Cardiac muscle cell (in vitro differentiated cells and primary cell): ENCODE results near the gene NUP133. TPM values are rescaled to one million over a fixed set of nuclear protein-coding genes. Genes with fewer than 3 reads are reported as not detected.

Experiments
- DNase-seq, 2 donors: peaks; one replicate each; pipeline versions ENCODE4 v3.0.0 to v3.0.0-alpha.2; 2010 to 2017; ENCODE audit warnings: low read depth in 1 of 2, low spot score in 1 of 2
- H3K27ac ChIP-seq: fragments of 200-600 bp; sonication (generic); 2 replicates; pipeline ENCODE4 v1.5.1; 2016
- H3K27me3 ChIP-seq: fragments of 200-600 bp; sonication (generic); 2 replicates; pipeline ENCODE4 v1.6.0; 2016; ENCODE audit warnings: control low read depth
- H3K36me3 ChIP-seq: fragments of 200-600 bp; sonication (generic); 2 replicates; pipeline ENCODE4 v1.5.1; 2016; ENCODE audit warnings: control low read depth
- H3K4me1 ChIP-seq: fragments of 200-600 bp; sonication (generic); 2 replicates; pipeline ENCODE4 v1.8.1; 2017; ENCODE audit warnings: low read depth, mild to moderate bottlenecking, mixed run types
- H3K4me3 ChIP-seq: fragments of 200-600 bp; sonication (generic); 2 replicates; pipeline ENCODE4 v1.5.1; 2016; ENCODE audit warnings: mild to moderate bottlenecking
- H3K9me3 ChIP-seq: fragments of 200-600 bp; sonication (generic); 2 replicates; pipeline ENCODE4 v1.5.1; 2017; ENCODE audit warnings: low read depth, mild to moderate bottlenecking, control low read depth
- polyA plus RNA-seq: library from polyadenylated mRNA; unstranded; fragments of >200 nt; fragmentation: Nextera tagmentation; extraction: Ambion mirVana; gene quantifications from 2 replicates; pipeline ENCODE4 v1.2.1, GENCODE V29; 2016
- total RNA-seq: library from RNA; depleted of rRNA; stranded (reverse); fragments of >200 nt; gene quantifications from 2 replicates; pipeline ENCODE4 v1.2.3, GENCODE V29; 2016
- TF ChIP-seq, protein P1 (sequence below): IDR thresholded peaks from 2 replicates; pipeline ENCODE4 v1.5.1; 2012; ENCODE audit warnings: low read depth, mild to moderate bottlenecking, low read length

The NUP133 gene
- total and polyA plus RNA-seq, 2 experiments from 2014 or later = 33.6 to 60.2 TPM

GRCh38 chr1:229437443-229437842, 70.7 kb downstream of the NUP133 start:
- no peak for DNase-seq
- H3K27ac ChIP-seq = no peak overlapping the region

DNA sequence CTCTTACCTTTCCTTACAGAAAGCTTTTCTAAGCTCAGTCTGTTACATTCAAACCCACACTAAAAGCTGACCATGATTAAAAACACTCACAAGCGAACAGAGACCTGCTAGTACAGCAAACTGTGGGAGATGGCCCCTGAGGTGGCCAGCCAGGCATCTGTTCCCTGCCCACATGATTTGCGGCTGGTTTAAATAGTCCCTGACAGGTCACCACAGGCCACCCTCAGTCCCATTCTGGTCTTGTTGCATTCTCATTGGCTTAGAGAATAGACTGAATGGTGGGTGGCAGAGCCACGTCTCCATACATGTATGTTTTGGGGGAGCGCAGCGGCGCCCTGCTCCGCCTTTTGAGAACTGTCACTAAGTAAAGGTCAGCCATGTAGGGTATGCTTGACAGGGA, 71.9 kb downstream of the NUP133 start:
- TF ChIP-seq, protein P1, sequence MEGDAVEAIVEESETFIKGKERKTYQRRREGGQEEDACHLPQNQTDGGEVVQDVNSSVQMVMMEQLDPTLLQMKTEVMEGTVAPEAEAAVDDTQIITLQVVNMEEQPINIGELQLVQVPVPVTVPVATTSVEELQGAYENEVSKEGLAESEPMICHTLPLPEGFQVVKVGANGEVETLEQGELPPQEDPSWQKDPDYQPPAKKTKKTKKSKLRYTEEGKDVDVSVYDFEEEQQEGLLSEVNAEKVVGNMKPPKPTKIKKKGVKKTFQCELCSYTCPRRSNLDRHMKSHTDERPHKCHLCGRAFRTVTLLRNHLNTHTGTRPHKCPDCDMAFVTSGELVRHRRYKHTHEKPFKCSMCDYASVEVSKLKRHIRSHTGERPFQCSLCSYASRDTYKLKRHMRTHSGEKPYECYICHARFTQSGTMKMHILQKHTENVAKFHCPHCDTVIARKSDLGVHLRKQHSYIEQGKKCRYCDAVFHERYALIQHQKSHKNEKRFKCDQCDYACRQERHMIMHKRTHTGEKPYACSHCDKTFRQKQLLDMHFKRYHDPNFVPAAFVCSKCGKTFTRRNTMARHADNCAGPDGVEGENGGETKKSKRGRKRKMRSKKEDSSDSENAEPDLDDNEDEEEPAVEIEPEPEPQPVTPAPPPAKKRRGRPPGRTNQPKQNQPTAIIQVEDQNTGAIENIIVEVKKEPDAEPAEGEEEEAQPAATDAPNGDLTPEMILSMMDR = no peak
- Histone ChIP-seq H3K4me1 (peaks cover 11% of the 10 kb centered on the region), H3K27me3 (peaks cover 44% of the 10 kb centered on the region), H3K27ac (no peak overlapping the region), H3K4me3 (no peak overlapping the region), H3K9me3 (no peaks in the 10 kb centered on the region), H3K36me3 (no peaks in the 10 kb centered on the region)
- no peak for DNase-seq

More at GRCh38 chr1:229437443-229437842, 70.7 kb downstream of the NUP133 start:
- no peaks in the 10 kb centered on the region for H3K36me3 ChIP-seq
- no peaks in the 10 kb centered on the region for H3K9me3 ChIP-seq
- peaks cover 15% of the 10 kb centered on the region for H3K4me1 ChIP-seq
- peaks cover 32% of the 10 kb centered on the region for H3K27me3 ChIP-seq
- TF ChIP-seq, protein P1 = no peak
- H3K4me3 ChIP-seq = no peak overlapping the region

DNA sequence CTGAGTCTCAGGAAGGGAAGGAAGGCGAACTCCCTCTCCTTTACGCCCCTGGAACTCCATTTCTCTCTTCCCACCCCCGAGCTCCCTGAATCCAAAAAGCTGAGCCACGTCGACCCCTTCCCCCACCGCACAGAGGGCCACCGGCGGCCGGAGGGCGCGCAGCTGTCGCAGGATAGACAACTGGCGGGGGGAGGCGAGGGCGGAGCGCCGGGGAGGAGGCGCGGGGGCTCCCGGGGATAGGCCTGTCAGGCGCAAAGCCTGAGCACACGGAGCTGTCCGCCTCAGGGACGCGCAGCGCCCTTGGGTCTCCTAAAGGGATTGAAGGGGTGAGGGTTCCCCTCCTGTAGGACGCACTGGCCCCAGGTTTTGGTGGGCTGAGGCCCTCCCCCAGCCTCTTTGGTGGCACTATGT, 73.5 kb downstream of the NUP133 start:
- H3K9me3 ChIP-seq = no peaks in the 10 kb centered on the region
- peaks cover 60% of the 10 kb centered on the region for H3K27me3 ChIP-seq
- peak overlapping the region; percentile 14 for H3K4me3 ChIP-seq
- peaks cover 4% of the 10 kb centered on the region for H3K4me1 ChIP-seq
- TF ChIP-seq, protein P1 = no peak
- DNase-seq = peak in 1 of 2 donors; percentile 64
- H3K27ac ChIP-seq = no peak overlapping the region
- H3K36me3 ChIP-seq = no peaks in the 10 kb centered on the region

DNA sequence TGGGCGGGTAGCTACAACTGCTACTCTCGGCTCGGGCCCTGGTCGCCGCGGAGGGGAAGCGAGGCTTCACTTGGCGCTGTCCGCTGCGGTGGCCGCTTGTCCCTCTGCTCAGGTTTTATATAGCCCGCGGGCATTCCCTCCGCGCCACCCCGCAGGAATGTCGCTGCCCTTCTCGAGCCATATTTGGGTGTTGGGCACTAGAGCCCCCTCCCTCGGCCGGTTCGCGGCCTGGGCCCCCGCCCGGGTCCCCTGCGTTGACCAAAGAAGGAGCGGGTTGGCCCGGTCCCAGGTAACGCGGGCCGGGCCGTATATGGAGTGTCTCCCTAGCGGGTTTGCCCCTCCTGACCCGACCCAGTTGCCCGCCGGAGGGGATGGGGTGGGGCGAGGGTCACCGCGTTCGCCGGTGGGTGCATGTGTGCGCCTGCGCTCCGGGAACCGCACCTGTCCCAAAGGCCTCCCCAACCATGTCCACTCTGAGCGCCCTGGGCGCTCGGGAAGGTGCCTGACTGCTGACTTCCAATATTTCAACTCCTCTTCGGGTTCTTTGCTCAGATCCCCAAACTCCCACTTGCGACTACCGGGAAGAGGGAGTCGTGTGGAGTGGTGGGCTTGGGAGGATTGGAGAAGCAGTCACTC, 74.0 kb downstream of the NUP133 start, which contains the start of gene ACTA1:
ACTA1 (minus strand) TSS at position 90 of the 636 bp plus-strand sequence. CDS start 979 bp downstream, outside the sequence.
- peaks cover 4% of the 10 kb centered on the region for H3K4me1 ChIP-seq
- peaks cover 65% of the 10 kb centered on the region for H3K27me3 ChIP-seq
- H3K4me3 ChIP-seq = peak within 1 kb of the TSS; percentile 14
- TF ChIP-seq, protein P1 = no peak
- H3K9me3 ChIP-seq = no peaks in the 10 kb centered on the region
- H3K36me3 ChIP-seq = no peaks in the 10 kb centered on the region
- no peak within 1 kb of the TSS for H3K27ac ChIP-seq
- DNase-seq = peak in 1 of 2 donors; percentile 72

DNA sequence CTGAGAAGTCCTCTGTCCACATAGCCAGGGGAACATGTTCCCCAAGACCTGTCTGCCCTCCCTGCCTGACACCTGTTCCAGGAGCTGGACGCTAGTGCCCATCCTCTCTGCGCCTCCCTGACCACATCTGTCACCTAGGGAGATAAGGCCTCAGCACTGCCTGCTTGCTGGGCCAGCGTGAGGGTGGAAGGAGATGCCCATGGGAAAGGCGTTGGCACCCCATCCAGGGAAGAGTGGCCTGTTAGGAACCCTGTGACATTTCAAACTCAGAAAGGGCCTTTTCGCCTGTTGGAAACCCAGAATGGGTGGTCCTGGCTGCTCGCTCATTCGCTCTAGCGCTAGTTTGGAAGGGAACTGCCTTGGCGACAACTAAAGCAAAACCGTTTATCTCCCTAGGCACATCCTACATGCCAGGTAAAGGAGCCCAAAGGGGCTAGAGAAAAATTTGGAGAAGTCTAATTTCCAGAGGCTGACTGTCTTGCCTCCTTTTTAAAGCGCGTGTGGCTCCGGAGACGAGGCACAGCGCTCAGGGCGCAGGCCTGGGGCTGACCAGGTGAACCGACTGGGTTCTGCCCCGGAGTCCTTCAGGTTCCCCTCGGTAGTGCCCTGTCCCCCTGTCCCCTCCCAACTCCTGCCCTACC, 74.7 kb downstream of the NUP133 start:
- Histone ChIP-seq H3K27ac (no peak overlapping the region), H3K4me3 (no peak overlapping the region), H3K36me3 (no peaks in the 10 kb centered on the region), H3K27me3 (peaks cover 67% of the 10 kb centered on the region), H3K4me1 (peaks cover 4% of the 10 kb centered on the region), H3K9me3 (no peaks in the 10 kb centered on the region)
- TF ChIP-seq, protein P1 = no peak
- no peak for DNase-seq
